Sigmoid colon (tissue), 7 donors: ENCODE data around the gene PALB2. TPM values are rescaled to one million over a fixed set of nuclear protein-coding genes. Genes with fewer than 3 reads are reported as not detected.

ENCODE experiments used
- DNase-seq: peaks from one replicate; pipeline ENCODE4 v3.0.0-alpha.2; 2019
- H3K27ac ChIP-seq, 4 donors: fragments of 200-600 bp; sonication (generic); one replicate each; pipeline ENCODE4 v1.5.1; 2016 to 2019; ENCODE audit warnings: mild to moderate bottlenecking in 1 of 4
- H3K27me3 ChIP-seq, 3 donors: fragments of 200-600 bp; sonication (generic); one replicate each; pipeline ENCODE4 v1.5.1; 2019; ENCODE audit warnings: mild to moderate bottlenecking in 1 of 3
- H3K36me3 ChIP-seq, 4 donors: fragments of 200-600 bp; sonication (generic); one replicate each; pipeline ENCODE4 v1.5.1; 2016 to 2019
- H3K4me1 ChIP-seq, 4 donors: fragments of 200-600 bp; sonication (generic); one replicate each; pipeline ENCODE4 v1.5.1; 2017 to 2019
- H3K4me3 ChIP-seq, 4 donors: fragments of 200-600 bp; sonication (generic); one replicate each; pipeline ENCODE4 v1.5.1; 2017 to 2019; ENCODE audit warnings: mild to moderate bottlenecking in 2 of 4, moderate library complexity in 1 of 4
- H3K9me3 ChIP-seq, 4 donors: fragments of 200-600 bp in 3 of 4; sonication (generic) in 3 of 4; one replicate each; pipeline versions ENCODE4 v1.5.1 to v1.6.1; 2013 to 2019
- CTCF ChIP-seq, 4 experiments: fragments of 450-650 bp in 3 of 4; fragments of 200-600 bp in 1 of 4; IDR thresholded peaks; one replicate each; pipeline ENCODE4 v1.5.1; 2016 to 2019; ENCODE audit warnings: antibody characterized with exemption in 4 of 4, mild to moderate bottlenecking in 3 of 4, moderate library complexity in 2 of 4
- EP300 ChIP-seq, 4 donors: sonication (generic); formaldehyde crosslinking; IDR thresholded peaks; one replicate each; pipeline ENCODE4 v1.6.1; 2017; ENCODE audit warnings: antibody characterized with exemption in 4 of 4
- POLR2A ChIP-seq, 2 donors: fragments of 450-650 bp; IDR thresholded peaks; one replicate each; pipeline ENCODE4 v1.6.1; 2016; ENCODE audit warnings: antibody characterized with exemption in 2 of 2, mild to moderate bottlenecking in 2 of 2, moderate library complexity in 2 of 2
- POLR2AphosphoS5 ChIP-seq, 4 donors: sonication (generic); formaldehyde crosslinking; IDR thresholded peaks; one replicate each; pipeline ENCODE4 v1.6.1; 2017; ENCODE audit warnings: antibody characterized with exemption in 4 of 4
- WGBS, 2 donors: extraction: QIAGEN DNeasy Blood & Tissue Kit; methylation state at CpG; one replicate each; pipeline ENCODE4 v1.1.7; 2013; 5-methylcytosine and 5-hydroxymethylcytosine counted together
- intact Hi-C: fragments of 100-400 bp; cut with DNase I; formaldehyde crosslinking; loops from one replicate; pipeline ENCODE4 v1.15.1; 2023
- polyA plus RNA-seq, 3 donors: library from polyadenylated mRNA; stranded (reverse); fragments of 200-250 nt; gene quantifications; one replicate each; pipeline ENCODE4 v1.2.3, GENCODE V29; 2013
- total RNA-seq, 4 donors: library from RNA; depleted of rRNA; stranded (reverse); fragments of >200 nt; gene quantifications; one replicate each; pipeline ENCODE4 v1.1.0, GENCODE V29; 2016
- donor health status: healthy with polysubstance abuse.
- donor health status: Bipolar disorder and iron deficiency.
- donor health status: healthy.

PALB2 gene
- total and polyA plus RNA-seq, 7 donors: 7.2 to 11.2 (median 8.1) TPM

- Histone ChIP-seq H3K4me1 (peaks cover 0 to 10% (median 0%) of the 10 kb centered on the region in 4 donors), H3K4me3 (no peak overlapping the region), H3K27me3 (no peaks in the 10 kb centered on the region), H3K27ac (no peak overlapping the region), H3K9me3 (no peaks in the 10 kb centered on the region), H3K36me3 (peaks cover 7 to 90% (median 41%) of the 10 kb centered on the region in 4 donors)
- DNase-seq: no peak
- intact Hi-C loops: no loop called here
- WGBS, 2 donors: 81 to 84% methylated on average over 5 of the region's 5 CpGs
- no peak for TF ChIP-seq EP300 (IDR thresholded peaks at IDR 0.05)
- no peak for TF ChIP-seq POLR2A (IDR thresholded peaks at IDR 0.05)
- TF ChIP-seq CTCF (IDR thresholded peaks at IDR 0.05): no peak
- no peak for TF ChIP-seq POLR2AphosphoS5 (IDR thresholded peaks at IDR 0.05)
Observed at GRCh38 chr16:23573817-23574216, 67.3 kb downstream of the PALB2 start.

GRCh38 chr16:23572394-23572793 is 68.7 kb downstream of the PALB2 start:
- intact Hi-C loops: no loop called here
- Histone ChIP-seq H3K4me1 (no peaks in the 10 kb centered on the region), H3K9me3 (no peaks in the 10 kb centered on the region), H3K36me3 (peaks cover 12 to 93% (median 51%) of the 10 kb centered on the region in 4 donors), H3K27ac (no peak overlapping the region), H3K4me3 (no peak overlapping the region), H3K27me3 (no peaks in the 10 kb centered on the region)
- no peak for DNase-seq
- no peak for TF ChIP-seq POLR2A (IDR thresholded peaks at IDR 0.05)
- TF ChIP-seq CTCF (IDR thresholded peaks at IDR 0.05): no peak
- no peak for TF ChIP-seq EP300 (IDR thresholded peaks at IDR 0.05)
- TF ChIP-seq POLR2AphosphoS5 (IDR thresholded peaks at IDR 0.05): no peak
- 95% methylated on average over 9 of the region's 9 CpGs for WGBS, 2 donors

- Histone ChIP-seq H3K27me3 (no peaks in the 10 kb centered on the region), H3K27ac (no peak overlapping the region), H3K4me3 (no peak overlapping the region), H3K4me1 (no peaks in the 10 kb centered on the region), H3K9me3 (no peaks in the 10 kb centered on the region), H3K36me3 (peaks cover 16 to 97% (median 55%) of the 10 kb centered on the region in 4 donors)
- TF ChIP-seq POLR2AphosphoS5 (IDR thresholded peaks at IDR 0.05) (no peak), CTCF (IDR thresholded peaks at IDR 0.05) (no peak), POLR2A (IDR thresholded peaks at IDR 0.05) (no peak), EP300 (IDR thresholded peaks at IDR 0.05) (no peak)
- intact Hi-C loops: no loop called here
- no peak for DNase-seq
- 95% methylated on average over 5 of the region's 5 CpGs for WGBS, 2 donors
Observed at GRCh38 chr16:23571895-23572294, 69.2 kb downstream of the PALB2 start.

GRCh38 chr16:23570992-23571632 is 70.0 kb downstream of the PALB2 start:
- DNase-seq: no peak
- Histone ChIP-seq H3K27ac (no peak overlapping the region), H3K4me1 (no peaks in the 10 kb centered on the region), H3K9me3 (no peaks in the 10 kb centered on the region), H3K4me3 (no peak overlapping the region), H3K36me3 (peaks cover 18 to 100% (median 59%) of the 10 kb centered on the region in 4 donors), H3K27me3 (no peaks in the 10 kb centered on the region)
- TF ChIP-seq CTCF (IDR thresholded peaks at IDR 0.05): no peak
- no peak for TF ChIP-seq EP300 (IDR thresholded peaks at IDR 0.05)
- no peak for TF ChIP-seq POLR2A (IDR thresholded peaks at IDR 0.05)
- no peak for TF ChIP-seq POLR2AphosphoS5 (IDR thresholded peaks at IDR 0.05)
- 72 to 90% methylated on average over 8 of the region's 8 CpGs for WGBS, 2 donors
- intact Hi-C loops: no loop called here

- Histone ChIP-seq H3K4me3 (no peak overlapping the region), H3K36me3 (peaks cover 38 to 100% (median 71%) of the 10 kb centered on the region in 4 donors), H3K27me3 (no peaks in the 10 kb centered on the region), H3K27ac (no peak overlapping the region), H3K4me1 (no peaks in the 10 kb centered on the region), H3K9me3 (no peaks in the 10 kb centered on the region)
- WGBS, 2 donors: 94 to 95% methylated on average over 3 of the region's 3 CpGs
- TF ChIP-seq POLR2AphosphoS5 (IDR thresholded peaks at IDR 0.05) (no peak), EP300 (IDR thresholded peaks at IDR 0.05) (no peak), POLR2A (IDR thresholded peaks at IDR 0.05) (no peak)
- DNase-seq: no peak
- intact Hi-C loops: no loop called here
Observed at GRCh38 chr16:23567602-23568001, 73.5 kb downstream of the PALB2 start.
